ENCODE data around the gene OFD1.

The OFD1 gene

GRCh38 chrX:13694983-13695382, 39.6 kb upstream of the OFD1 start:
- H3K27ac ChIP-seq: no peak overlapping the region
- TF ChIP-seq, protein P1, sequence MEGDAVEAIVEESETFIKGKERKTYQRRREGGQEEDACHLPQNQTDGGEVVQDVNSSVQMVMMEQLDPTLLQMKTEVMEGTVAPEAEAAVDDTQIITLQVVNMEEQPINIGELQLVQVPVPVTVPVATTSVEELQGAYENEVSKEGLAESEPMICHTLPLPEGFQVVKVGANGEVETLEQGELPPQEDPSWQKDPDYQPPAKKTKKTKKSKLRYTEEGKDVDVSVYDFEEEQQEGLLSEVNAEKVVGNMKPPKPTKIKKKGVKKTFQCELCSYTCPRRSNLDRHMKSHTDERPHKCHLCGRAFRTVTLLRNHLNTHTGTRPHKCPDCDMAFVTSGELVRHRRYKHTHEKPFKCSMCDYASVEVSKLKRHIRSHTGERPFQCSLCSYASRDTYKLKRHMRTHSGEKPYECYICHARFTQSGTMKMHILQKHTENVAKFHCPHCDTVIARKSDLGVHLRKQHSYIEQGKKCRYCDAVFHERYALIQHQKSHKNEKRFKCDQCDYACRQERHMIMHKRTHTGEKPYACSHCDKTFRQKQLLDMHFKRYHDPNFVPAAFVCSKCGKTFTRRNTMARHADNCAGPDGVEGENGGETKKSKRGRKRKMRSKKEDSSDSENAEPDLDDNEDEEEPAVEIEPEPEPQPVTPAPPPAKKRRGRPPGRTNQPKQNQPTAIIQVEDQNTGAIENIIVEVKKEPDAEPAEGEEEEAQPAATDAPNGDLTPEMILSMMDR (conservative IDR thresholded peaks at IDR 0.05; ENCODE audit: low read depth): no peak
- ChIA-PET CTCF (interaction anchor here (0.7 to 1.1 kb wide), 2 partner anchors 25 to 36 kb away, joined by 3 read pairs; no protein-coding TSS in a partner anchor), POLR2A (ENCODE audit: low non-redundant PET) (no interaction called here)
- DNase-seq (ENCODE audit: low spot score): no peak

DNA sequence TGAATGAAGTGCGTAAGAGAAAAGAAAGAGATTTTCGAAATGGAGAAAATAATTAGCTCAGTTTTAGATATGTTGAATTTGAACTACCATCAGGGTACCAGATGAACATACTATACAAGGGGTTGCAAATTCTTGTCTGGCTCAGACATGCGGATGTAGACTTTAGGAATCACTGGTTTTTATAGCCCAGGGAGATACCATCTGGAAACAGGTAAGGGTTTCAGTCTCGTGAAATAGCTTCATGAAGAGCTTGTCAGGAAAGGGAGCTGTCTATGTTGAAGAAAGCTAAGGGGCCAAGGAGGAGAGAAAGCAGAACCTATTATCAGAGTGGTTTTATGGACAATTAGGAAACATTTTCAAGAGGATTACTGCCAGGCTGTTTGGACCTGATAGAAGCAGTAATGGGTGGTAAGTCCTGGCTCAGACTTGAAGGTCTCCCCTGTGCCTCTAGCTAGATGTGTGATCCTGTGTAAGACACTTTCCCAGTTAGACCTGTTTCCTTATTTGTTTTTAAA, 38.9 kb upstream of the OFD1 start:
- POLR2A ChIA-PET (ENCODE audit: low non-redundant PET): no interaction called here
- CTCF ChIA-PET: interaction anchor here (0.7 kb wide), 1 partner anchor 13 kb away, joined by 4 read pairs; no protein-coding TSS in a partner anchor
- no peak for DNase-seq (ENCODE audit: low spot score)
- TF ChIP-seq, protein P1 (conservative IDR thresholded peaks at IDR 0.05; ENCODE audit: low read depth): no peak
- no peak overlapping the region for H3K27ac ChIP-seq

GRCh38 chrX:13697455-13697854, 37.1 kb upstream of the OFD1 start:
- no peak for DNase-seq (ENCODE audit: low spot score)
- TF ChIP-seq, protein P1 (conservative IDR thresholded peaks at IDR 0.05; ENCODE audit: low read depth): no peak
- CTCF ChIA-PET: no interaction called here
- no peak overlapping the region for H3K27ac ChIP-seq
- POLR2A ChIA-PET (ENCODE audit: low non-redundant PET): no interaction called here

GRCh38 chrX:13697976-13698375, 36.6 kb upstream of the OFD1 start:
- POLR2A ChIA-PET (ENCODE audit: low non-redundant PET): no interaction called here

GRCh38 chrX:13698432-13698831, 36.1 kb upstream of the OFD1 start:
- ChIA-PET POLR2A (ENCODE audit: low non-redundant PET) (no interaction called here), CTCF (interaction anchor here (0.6 kb wide), 1 partner anchor 9 kb away, joined by 3 read pairs; no protein-coding TSS in a partner anchor)
- no peak overlapping the region for H3K27ac ChIP-seq
- TF ChIP-seq, protein P1 (conservative IDR thresholded peaks at IDR 0.05; ENCODE audit: low read depth): no peak
- DNase-seq (ENCODE audit: low spot score): no peak

More at GRCh38 chrX:13697976-13698375, 36.6 kb upstream of the OFD1 start:
- CTCF ChIA-PET: no interaction called here
- H3K27ac ChIP-seq: no peak overlapping the region
- TF ChIP-seq, protein P1 (conservative IDR thresholded peaks at IDR 0.05; ENCODE audit: low read depth): no peak
- DNase-seq (ENCODE audit: low spot score): no peak

GRCh38 chrX:13699183-13699826, 35.2 kb upstream of the OFD1 start:
- CTCF ChIA-PET: no interaction called here
- H3K27ac ChIP-seq: no peak overlapping the region
- TF ChIP-seq, protein P1 (conservative IDR thresholded peaks at IDR 0.05; ENCODE audit: low read depth): no peak
- DNase-seq (ENCODE audit: low spot score): peak; percentile 46
- POLR2A ChIA-PET (ENCODE audit: low non-redundant PET): no interaction called here
